HL-60/S4 treated with retinoic acid at 250 ng/mL for 4 days and 3 days (cell line): Measurements from ENCODE around the gene ECHDC1.
"Not testable (repeated sequence)": the region's sequence is repeated elsewhere in the genome, so short reads cannot be mapped to it uniquely, and the experiment has no call there.

Experiments used
- in situ Hi-C: fragments of 300-500 bp; cut with MboI; formaldehyde crosslinking; loops from 2 replicates; pipeline ENCODE4 v1.7.0; 2022; ENCODE audit warnings: low sequenced_read_pairs

Gene ECHDC1

DNA sequence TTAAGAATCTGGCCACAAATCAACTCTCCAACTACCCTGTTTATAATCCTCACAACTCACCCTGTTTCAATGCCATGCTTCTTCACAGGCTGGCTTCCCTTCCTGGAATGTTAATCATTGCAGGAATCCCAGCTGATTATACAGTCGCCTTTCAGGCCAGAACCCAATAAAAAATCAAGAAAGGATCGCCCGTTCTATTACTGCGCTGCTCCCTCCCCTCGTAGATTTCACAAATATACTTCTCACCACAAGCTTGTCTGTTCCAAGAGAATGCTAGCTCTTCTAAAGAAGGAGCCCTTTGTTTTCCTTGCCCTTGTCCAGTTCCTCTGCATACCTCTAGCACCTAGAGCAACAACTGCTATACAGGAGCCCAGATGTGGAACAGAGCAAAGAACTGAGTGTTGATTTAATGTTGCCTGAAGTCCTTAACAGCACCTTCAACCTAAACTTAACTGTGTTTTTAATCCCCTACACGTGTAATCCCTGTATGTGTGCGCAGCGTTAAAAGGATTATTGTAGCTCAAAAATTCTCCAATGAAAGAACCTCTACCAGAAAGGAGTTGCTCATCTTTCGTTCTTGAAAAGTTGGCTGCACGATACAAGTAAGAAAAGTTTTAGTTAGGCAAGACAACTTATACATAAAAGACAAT lies 988 bp downstream of the ECHDC1 start:
- in situ Hi-C loops: no loop called here

DNA sequence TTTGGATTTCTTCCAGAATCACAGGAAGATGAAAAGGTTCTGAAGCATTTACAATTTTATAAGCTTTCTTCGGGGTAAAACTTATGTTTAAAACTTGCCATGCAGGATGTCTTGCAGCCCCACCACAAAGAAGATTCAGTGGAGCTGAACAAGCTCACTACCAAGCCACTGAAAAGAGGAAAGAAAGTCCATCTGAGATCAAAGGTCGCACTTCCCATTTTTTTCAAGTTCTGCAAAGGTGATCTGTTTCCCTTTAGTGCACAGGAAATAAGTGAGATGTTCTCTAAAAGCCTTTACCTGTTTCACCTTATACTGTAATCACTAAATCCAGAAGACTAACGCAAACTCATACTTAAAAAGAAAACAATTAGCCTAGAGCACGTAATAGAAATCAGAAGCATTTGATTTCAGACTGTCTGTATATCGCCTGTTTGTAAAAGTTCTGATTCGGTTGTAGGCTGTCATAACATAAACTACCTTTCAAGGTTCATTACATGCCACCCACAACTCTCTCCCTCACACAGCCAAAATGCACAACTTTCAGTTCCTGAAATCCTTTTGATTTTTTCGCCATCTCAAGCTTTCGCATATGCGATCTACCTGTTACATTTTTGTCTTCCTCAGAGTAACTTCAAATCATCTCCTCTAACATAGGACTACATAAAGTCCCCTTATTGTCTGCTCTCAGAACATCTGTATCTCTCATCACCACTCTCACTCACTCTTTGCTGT lies 1.8 kb downstream of the ECHDC1 start:
- in situ Hi-C loops: no loop called here

DNA sequence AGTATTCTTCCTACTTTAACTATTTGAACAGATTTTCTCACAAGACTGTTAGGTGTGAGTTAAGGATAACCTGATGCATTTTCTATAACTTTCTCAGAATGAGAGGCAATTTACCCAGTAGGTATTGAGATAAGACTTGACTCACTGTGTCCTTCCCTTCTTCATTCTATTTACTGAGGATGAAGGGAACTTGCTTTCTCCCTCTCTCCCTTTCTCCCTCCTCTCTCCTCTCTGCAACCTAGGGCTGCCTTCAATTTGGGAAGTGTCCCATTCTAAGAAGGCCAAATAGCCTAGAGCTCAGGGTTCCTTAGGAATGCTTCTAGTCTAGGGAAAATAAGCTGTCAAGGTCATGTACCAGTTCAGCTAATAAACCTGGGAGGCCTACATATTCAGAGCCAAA lies 3.2 kb downstream of the ECHDC1 start:
- in situ Hi-C loops: no loop called here

DNA sequence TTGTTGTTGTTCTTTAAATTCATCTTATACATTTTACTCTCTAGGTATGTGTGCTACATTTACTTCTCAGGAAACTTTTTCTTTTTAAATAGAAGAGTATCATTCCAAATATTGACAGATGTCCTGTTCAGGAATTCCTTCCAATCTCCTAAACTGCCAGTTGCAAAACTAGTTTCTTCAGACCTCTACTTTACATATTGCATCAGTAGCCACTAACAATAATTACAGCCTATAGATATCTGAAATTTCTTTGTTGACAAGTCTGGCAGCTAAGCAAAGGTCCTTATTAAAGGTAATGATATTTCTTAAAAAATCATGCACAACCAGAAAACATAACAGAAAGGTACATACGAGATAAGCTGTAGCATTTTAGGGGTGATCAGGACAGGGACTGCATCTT lies 4.5 kb downstream of the ECHDC1 start:
- in situ Hi-C loops: no loop called here

DNA sequence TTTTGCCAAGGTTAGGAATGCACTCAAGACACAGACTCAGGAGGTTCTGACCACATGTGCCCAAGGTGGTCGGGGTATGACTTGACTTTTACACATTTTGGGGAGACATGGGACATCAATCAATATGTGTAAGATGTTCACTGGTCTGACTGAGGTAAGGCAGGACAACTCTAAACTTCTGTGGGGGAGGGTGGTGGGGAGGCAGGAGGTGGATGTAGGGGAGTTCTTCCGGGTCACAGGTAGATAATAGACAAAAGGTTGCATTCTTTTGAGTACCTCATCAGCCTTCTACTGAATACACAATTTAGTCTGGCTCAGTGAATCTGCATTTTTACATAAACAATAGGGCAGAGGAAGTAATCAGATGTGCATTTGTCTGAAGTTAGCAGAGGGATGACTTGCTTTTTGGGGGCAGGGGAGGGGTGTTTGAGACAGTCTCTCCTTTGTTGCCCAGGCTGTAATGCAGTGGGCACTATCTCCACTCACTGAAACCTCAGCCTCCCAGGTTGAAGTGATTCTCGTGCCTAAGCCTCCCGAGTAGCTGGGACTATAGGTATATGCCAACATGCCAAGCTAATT lies 10.9 kb downstream of the ECHDC1 start:
- in situ Hi-C loops: no loop called here

DNA sequence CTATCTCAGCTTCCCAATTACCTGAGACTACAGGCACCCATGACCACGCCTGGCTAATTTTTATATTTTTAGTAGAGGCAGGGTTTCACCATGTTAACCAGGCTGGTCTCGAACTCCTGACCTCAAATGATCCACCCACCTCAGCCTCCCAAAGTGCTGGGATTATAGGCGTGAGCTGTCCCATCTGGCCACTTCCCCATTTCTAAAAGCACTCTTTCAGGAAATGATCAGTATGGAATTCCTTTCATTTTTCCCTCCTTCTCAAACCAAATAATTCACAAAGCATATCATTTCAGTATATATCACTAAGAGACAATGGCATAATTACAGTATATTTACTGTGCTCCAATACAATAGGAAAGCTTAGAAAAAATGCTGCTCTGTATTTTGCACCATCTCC lies 12.2 kb downstream of the ECHDC1 start:
- in situ Hi-C loops: not testable (repeated sequence)

DNA sequence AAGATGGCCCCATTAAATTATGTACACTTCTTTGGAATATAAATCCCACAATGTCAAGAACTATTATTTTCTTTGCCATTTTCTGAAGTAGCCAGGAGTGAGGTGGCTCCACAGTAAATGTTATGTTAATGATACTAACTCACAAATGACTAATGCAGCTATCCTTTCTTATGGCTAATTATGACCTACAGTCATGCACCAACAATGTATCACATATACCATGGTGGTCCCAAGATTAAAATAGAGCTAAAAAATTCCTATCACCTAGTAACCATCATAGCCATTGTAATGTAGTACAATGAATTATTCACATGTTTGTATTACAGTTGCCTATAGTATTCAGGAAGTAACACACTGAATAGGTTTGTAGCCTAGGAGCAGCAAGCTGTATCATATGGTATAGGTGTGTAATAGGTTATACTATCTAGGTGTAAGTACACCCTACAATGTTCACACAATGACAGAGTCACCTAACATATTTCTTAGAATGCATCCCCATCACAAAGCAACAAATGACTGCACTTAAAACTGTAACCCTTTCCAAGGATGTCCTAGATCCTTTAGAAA lies 15.3 kb downstream of the ECHDC1 start:
- in situ Hi-C loops: no loop called here

DNA sequence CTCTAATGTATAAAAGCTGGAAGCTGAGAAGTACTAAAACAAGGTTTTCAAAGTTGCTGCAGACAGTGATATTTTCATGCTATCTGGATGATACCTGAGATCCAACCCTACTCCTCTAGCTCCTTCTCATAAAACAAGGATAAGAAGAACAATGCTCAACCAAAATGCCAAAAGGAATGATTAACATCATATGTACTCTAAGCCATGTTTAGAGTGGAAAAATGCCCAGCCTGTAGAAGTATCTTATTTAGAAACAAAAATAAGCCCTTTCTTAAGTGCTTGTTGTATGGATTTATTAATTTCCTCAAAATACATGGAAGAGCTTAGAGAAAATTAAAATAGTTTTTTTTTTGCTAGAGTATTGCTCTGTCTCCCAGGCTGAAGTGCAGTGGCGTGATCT lies 23.7 kb downstream of the ECHDC1 start:
- in situ Hi-C loops: no loop called here

DNA sequence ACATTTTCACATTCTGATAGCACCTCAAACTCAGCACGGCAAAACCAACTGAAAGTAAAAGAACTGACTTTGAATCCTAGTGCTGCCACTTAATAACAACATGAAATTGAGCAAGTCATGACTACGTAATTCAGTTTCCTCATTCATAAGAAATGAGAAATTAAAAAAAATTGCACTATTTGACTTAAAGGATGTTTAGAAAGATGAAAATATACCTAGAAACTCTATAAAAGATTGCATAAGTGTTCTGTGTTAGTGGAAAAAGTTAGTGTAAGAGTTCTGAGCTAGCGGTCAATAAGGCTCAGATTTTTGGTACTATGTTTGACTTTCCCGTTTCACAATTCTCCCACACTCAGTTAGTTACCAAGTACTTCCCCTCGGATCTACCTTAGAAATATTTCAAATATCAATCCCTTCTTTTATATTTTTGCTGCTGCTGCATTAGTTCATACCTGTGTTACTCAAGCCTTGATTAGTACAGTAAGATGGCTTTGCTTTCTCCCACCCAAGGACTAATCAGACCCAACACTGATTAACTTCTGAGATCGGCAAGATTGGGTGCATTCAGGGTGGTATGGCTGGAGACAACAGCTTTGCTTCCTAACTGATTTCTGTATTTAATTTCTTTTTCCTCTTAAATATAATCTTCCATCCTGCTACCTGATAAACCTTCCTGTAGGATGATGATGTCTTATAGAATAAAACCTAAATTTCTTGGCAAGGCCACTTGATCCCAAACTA lies 25.9 kb downstream of the ECHDC1 start:
- in situ Hi-C loops: no loop called here

DNA sequence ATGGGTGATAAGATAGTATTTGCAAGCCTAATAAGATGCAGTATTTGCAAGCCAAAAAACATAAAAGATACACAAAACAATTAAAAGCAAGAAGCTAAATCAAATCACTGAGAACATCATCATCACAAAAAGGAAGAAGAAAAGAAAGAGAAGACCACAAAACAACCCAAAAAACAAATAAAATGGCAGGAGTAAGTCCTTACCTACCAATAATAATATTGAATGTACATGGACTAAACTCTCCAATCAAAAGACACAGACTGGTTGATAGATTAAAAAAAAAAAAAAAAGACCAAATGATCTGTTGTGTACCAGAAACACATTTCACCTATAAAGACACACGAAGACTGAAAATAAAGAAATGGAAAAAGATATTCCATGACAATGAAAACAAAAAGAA lies 37.7 kb downstream of the ECHDC1 start:
- in situ Hi-C loops: no loop called here

DNA sequence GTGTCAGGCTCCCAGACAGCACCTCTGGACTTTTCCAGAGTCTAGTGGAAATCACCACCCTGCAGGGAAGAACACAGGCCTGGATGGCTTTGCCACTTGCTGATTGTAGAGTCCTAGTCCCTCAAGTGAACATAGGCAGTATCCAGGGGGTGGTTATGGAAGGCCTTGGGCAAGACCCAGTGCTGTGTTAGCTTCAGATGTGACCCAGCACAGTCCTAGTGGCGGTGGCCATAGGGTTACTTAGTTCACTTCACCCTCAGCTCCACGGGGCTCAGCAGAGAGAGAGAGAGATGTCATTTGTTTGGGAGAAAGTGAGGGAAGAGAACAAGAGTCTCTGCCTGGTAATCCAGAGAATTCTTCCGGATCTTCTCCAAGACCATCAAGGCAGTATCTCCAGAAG lies 39.5 kb downstream of the ECHDC1 start:
- in situ Hi-C loops: no loop called here

DNA sequence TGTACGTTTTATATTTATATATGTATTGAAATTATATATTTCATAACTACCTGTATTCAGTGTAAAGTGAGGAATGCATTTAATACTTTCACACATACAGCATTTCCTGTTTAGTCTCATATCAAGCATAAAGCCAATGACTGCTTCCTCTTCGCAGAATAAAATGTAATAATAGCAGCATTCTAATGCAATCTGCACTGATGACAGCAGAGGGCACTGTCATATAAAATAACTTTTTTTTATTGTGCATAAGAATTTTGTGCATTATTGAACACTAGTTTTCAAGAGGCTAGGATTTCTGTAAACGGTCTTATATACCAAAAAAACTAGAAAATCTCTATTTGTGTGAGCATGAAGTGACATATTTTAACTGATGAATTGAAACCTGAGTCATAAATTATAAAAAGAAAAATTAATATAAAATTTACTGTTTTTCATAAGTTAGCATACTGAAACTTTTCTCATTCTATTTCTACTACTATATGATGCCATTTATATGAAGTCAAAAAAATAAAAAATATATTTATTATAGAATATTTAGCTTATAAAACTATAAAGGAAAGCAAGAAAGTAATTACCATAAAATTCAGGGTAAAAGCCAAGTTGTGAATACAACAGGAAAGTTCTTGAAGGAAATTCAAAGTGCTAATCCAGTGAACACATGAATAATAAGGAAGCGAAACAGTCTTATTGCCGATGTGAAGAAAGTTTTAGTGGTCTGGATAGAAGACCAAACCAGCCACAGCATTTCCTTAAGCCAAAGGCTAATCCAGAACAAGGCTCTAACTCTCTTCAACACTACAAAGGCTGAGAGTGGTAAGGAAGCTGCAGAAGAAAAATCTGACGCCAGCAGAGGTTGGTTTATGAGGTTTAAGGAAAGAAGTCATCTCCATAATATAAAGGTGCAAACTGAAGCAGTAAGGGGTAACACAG lies 40.4 kb downstream of the ECHDC1 start:
- in situ Hi-C loops: no loop called here

DNA sequence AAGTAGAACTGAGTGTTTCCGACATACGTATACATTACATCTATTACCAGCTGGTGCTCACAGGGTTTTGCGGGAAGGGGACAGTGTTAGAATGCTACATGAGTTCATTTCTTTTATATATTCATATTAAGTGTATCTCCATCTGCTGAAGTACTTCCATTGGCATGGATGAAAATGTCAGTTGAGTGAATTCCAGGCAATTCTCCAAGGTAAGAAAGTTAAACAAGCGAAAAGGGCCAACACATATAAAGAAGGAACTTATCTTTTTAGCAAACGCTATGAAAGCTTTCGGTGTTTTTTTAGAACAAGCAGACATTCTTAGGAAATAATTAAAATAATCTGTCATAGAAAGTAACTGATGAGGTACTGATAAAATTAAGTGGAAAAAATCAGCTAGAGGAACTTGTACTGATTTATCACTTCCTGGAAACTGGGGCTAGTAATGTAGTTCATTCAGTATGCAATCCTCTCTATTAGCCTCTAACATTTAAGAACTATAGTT lies 42.2 kb downstream of the ECHDC1 start:
- in situ Hi-C loops: no loop called here

DNA sequence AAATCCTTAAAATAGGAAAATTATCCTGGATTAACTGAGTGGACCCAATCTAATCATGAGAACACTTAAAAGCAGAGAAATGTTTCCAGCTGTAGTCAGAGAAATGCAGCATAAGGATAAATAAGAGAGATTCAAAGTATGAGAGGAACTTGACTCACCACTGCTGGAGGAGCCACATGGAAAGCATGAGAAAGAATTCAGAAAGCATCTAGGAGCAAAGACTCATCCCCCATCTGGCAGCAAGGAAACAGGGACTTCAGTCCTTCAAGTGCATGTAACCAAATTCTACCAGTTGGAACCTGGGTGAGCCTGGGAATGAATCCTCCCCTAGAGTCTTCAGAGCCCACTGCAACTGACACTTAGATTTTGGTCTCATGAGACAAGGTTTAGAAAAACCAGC lies 43.0 kb downstream of the ECHDC1 start:
- in situ Hi-C loops: no loop called here

DNA sequence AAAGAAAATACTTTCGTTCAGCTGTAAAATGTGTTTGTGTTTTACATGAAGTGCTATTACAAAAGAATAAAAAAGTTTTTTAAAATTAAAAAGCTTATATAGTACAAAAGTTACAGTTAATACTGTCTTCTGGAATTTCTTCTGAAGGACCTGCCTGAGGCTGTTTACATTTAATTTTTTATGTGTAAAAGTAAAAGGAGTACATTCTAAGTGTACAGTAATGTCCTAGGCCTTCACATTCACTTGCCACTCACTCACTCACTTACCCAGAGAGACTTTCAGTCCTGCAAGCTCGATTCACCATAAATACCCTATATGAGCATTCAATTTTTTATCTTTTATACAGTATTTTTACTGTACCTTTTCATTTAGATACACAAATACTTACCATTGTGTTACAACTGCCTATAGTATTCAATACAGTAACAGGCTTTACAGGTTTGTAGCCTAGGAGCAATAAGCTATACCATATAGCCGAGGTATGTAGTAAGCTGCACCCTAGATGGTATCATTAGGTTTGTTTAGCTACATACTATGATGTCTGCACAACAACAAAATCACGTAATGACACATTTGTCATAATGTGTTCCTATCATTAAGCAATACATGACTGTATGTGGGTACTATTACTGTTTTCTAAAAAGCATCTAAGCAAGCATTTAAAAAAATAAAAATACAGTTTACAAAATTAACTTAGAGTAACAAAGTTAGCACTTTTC lies 43.7 kb downstream of the ECHDC1 start:
- in situ Hi-C loops: no loop called here

DNA sequence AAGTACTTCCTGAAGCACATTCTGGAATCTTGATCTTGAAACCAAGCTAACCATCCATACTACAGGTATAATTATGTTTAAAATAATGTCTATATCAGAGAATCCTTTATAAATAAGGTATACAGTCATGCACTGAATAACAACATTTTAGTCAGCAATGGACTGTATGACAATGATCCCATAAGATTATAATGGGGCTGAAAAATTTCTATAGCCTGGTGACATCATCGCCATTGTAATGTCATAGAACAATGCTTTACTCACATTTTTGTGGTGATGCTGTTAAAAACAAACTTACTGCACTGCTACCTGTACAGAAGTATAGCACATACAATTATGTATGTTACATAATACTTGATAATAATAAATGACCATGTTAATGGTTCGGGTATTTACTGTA lies 44.9 kb downstream of the ECHDC1 start:
- in situ Hi-C loops: no loop called here

DNA sequence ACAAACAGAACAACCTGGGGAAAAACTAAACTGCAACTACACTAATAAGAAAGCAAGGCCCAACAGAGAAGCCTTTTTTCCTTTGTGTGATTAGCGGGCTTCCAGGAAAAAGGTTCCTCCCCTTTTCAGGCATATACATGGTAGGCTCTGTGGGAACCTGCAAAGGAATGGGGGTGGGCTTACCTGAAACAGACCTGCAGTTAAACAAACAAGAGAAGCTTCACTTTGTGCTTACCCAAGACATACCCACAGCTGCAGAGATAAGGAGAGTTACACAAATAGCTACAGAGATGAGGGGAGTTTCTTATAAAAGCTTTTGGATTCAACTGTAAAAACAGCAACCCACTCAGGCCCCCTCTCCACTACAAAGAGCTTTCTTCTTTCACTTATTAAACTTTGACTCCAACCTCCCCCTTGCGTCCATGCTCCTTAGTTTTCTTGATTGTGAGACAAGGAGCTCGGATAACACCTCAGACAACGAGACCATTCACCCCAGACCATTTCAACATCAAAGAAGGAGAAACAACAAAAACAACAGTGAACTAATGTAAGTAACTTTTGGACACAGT lies 45.8 kb downstream of the ECHDC1 start:
- in situ Hi-C loops: no loop called here

DNA sequence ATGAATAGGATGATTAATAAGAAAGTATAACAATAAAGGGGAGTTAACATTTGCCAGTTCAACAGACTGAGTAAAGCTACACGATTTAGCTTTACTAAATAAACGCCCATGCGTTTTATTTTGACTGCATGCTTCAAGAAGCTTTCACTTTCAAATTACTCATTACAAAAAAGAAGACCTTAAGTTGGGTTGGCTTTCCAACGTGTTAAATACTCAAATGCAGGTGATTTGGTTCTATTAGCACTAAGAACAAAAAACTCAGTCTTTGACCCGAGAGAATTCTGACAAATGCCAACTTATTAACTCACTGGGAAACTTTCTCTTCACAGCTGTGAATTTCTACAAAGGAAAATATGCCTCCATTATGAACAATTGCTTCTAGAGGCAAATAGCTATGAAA lies 51.9 kb downstream of the ECHDC1 start:
- in situ Hi-C loops: no loop called here
